ENCODE data around the gene ZNF710. TPM values are rescaled to one million over a fixed set of nuclear protein-coding genes. Genes with fewer than 3 reads are reported as not detected.
"Not testable (repeated sequence)": the region's sequence is repeated elsewhere in the genome, so short reads cannot be mapped to it uniquely, and the experiment has no call there.

Gene ZNF710
- polyA plus RNA-seq (2013, experiment 1 of 2) = 51.0 TPM
- polyA plus RNA-seq (2013, experiment 2 of 2) = 54.6 TPM

GRCh38 chr15:90001062-90001682 is at the start of gene ZNF710:
ZNF710 (plus strand) TSS chr15:90001324; CDS start chr15:90067138, 65,814 bp downstream.
- DNase-seq = peak; percentile 86
- Histone ChIP-seq H3K23ac (ENCODE audit: low read length) (peak within 1 kb of the TSS; percentile 76), H3K18ac (ENCODE audit: low read length) (peak within 1 kb of the TSS; percentile 99), H3K4me3 (ENCODE audit: low read length) (peak within 1 kb of the TSS; percentile 61), H2BK15ac (replicated peaks; ENCODE audit: low read depth) (no peak within 1 kb of the TSS), H3K9ac (ENCODE audit: low read length) (peak within 1 kb of the TSS; percentile 84), H3K27me3 (ENCODE audit: insufficient read depth, low read length, poor library complexity) (no peaks in the 10 kb centered on the region), H2AK5ac (ENCODE audit: low read length) (no peak within 1 kb of the TSS), H3K4me1 (ENCODE audit: control insufficient read depth, low read depth, low read length) (peaks cover 28% of the 10 kb centered on the region), H3K27ac (ENCODE audit: low read depth, low read length) (peak within 1 kb of the TSS; percentile 91), H4K5ac (ENCODE audit: low read length) (no peak within 1 kb of the TSS), H3K36me3 (ENCODE audit: control insufficient read depth, insufficient read depth, low read length) (no peaks in the 10 kb centered on the region), H3K56ac (ENCODE audit: low read length) (peak within 1 kb of the TSS; percentile 85), H3K4ac (ENCODE audit: low read depth, low read length) (peak within 1 kb of the TSS; percentile 100), H3K79me1 (ENCODE audit: low read length) (peaks cover 18% of the 10 kb centered on the region), H2BK120ac (ENCODE audit: low read depth, low read length) (peak within 1 kb of the TSS; percentile 98), H3K79me2 (ENCODE audit: control insufficient read depth, insufficient read depth, low read length) (peaks cover 37% of the 10 kb centered on the region), H2BK5ac (ENCODE audit: low read length) (peak within 1 kb of the TSS; percentile 82), H3K4me2 (ENCODE audit: low read length) (peak within 1 kb of the TSS; percentile 92), H4K8ac (ENCODE audit: low read depth, low read length) (peak within 1 kb of the TSS; percentile 95)
- WGBS (ENCODE audit: extremely low coverage, insufficient coverage, low lambda C conversion rate) = no CpG with 5 or more reads among the region's 42 CpGs

- no peak overlapping the region for H3K4me2 ChIP-seq (ENCODE audit: low read length)
These were observed 46.6 kb upstream of the ZNF710 start for GRCh38 chr15:89954541-89954940.

GRCh38 chr15:89955449-89955998 is 45.6 kb upstream of the ZNF710 start:
- not testable (repeated sequence) for H3K18ac ChIP-seq (ENCODE audit: low read length); H2BK15ac ChIP-seq (replicated peaks; ENCODE audit: low read depth); H3K9ac ChIP-seq (ENCODE audit: low read length); H3K4me1 ChIP-seq (ENCODE audit: control insufficient read depth, low read depth, low read length); H2BK120ac ChIP-seq (ENCODE audit: low read depth, low read length); H3K23ac ChIP-seq (ENCODE audit: low read length); H4K5ac ChIP-seq (ENCODE audit: low read length); H3K27me3 ChIP-seq (ENCODE audit: insufficient read depth, low read length, poor library complexity); H3K4ac ChIP-seq (ENCODE audit: low read depth, low read length); H3K36me3 ChIP-seq (ENCODE audit: control insufficient read depth, insufficient read depth, low read length); H2AK5ac ChIP-seq (ENCODE audit: low read length); H3K4me3 ChIP-seq (ENCODE audit: low read length); H3K79me1 ChIP-seq (ENCODE audit: low read length); H4K8ac ChIP-seq (ENCODE audit: low read depth, low read length); DNase-seq; H3K27ac ChIP-seq (ENCODE audit: low read depth, low read length); H3K4me2 ChIP-seq (ENCODE audit: low read length); H3K79me2 ChIP-seq (ENCODE audit: control insufficient read depth, insufficient read depth, low read length); H2BK5ac ChIP-seq (ENCODE audit: low read length); H3K56ac ChIP-seq (ENCODE audit: low read length)
- WGBS (ENCODE audit: extremely low coverage, insufficient coverage, low lambda C conversion rate) = no CpG with 5 or more reads among the region's 13 CpGs

More at GRCh38 chr15:89954541-89954940, 46.6 kb upstream of the ZNF710 start:
- Histone ChIP-seq H4K5ac (ENCODE audit: low read length) (no peak overlapping the region), H3K79me1 (ENCODE audit: low read length) (no peaks in the 10 kb centered on the region), H3K4me3 (ENCODE audit: low read length) (no peak overlapping the region), H2AK5ac (ENCODE audit: low read length) (no peak overlapping the region), H3K4me1 (ENCODE audit: control insufficient read depth, low read depth, low read length) (no peaks in the 10 kb centered on the region), H3K23ac (ENCODE audit: low read length) (no peak overlapping the region), H2BK5ac (ENCODE audit: low read length) (no peak overlapping the region), H4K8ac (ENCODE audit: low read depth, low read length) (no peak overlapping the region), H3K18ac (ENCODE audit: low read length) (no peak overlapping the region), H3K9ac (ENCODE audit: low read length) (no peak overlapping the region), H3K79me2 (ENCODE audit: control insufficient read depth, insufficient read depth, low read length) (no peaks in the 10 kb centered on the region), H2BK120ac (ENCODE audit: low read depth, low read length) (no peak overlapping the region), H3K36me3 (ENCODE audit: control insufficient read depth, insufficient read depth, low read length) (no peaks in the 10 kb centered on the region), H3K27ac (ENCODE audit: low read depth, low read length) (no peak overlapping the region), H2BK15ac (replicated peaks; ENCODE audit: low read depth) (no peak overlapping the region), H3K4ac (ENCODE audit: low read depth, low read length) (no peak overlapping the region), H3K56ac (ENCODE audit: low read length) (no peak overlapping the region), H3K27me3 (ENCODE audit: insufficient read depth, low read length, poor library complexity) (no peaks in the 10 kb centered on the region)
- WGBS (ENCODE audit: extremely low coverage, insufficient coverage, low lambda C conversion rate) = no CpG with 5 or more reads among the region's 3 CpGs
- DNase-seq = no peak

GRCh38 chr15:89958107-89958805 is 42.9 kb upstream of the ZNF710 start:
- Histone ChIP-seq H3K27me3 (ENCODE audit: insufficient read depth, low read length, poor library complexity) (no peaks in the 10 kb centered on the region), H2BK5ac (ENCODE audit: low read length) (no peak overlapping the region), H4K5ac (ENCODE audit: low read length) (no peak overlapping the region), H3K4me2 (ENCODE audit: low read length) (no peak overlapping the region), H3K23ac (ENCODE audit: low read length) (no peak overlapping the region), H3K4me1 (ENCODE audit: control insufficient read depth, low read depth, low read length) (no peaks in the 10 kb centered on the region), H3K18ac (ENCODE audit: low read length) (no peak overlapping the region), H3K9ac (ENCODE audit: low read length) (no peak overlapping the region), H3K56ac (ENCODE audit: low read length) (no peak overlapping the region), H2AK5ac (ENCODE audit: low read length) (no peak overlapping the region), H3K79me2 (ENCODE audit: control insufficient read depth, insufficient read depth, low read length) (no peaks in the 10 kb centered on the region), H2BK120ac (ENCODE audit: low read depth, low read length) (no peak overlapping the region), H4K8ac (ENCODE audit: low read depth, low read length) (no peak overlapping the region), H3K4ac (ENCODE audit: low read depth, low read length) (no peak overlapping the region), H3K4me3 (ENCODE audit: low read length) (no peak overlapping the region), H2BK15ac (replicated peaks; ENCODE audit: low read depth) (no peak overlapping the region), H3K27ac (ENCODE audit: low read depth, low read length) (no peak overlapping the region), H3K79me1 (ENCODE audit: low read length) (no peaks in the 10 kb centered on the region), H3K36me3 (ENCODE audit: control insufficient read depth, insufficient read depth, low read length) (no peaks in the 10 kb centered on the region)
- WGBS (ENCODE audit: extremely low coverage, insufficient coverage, low lambda C conversion rate) = no CpG with 5 or more reads among the region's 18 CpGs
- no peak for DNase-seq

- WGBS (ENCODE audit: extremely low coverage, insufficient coverage, low lambda C conversion rate) = no CpG with 5 or more reads among the region's 11 CpGs
- no peaks in the 10 kb centered on the region for H3K4me1 ChIP-seq (ENCODE audit: control insufficient read depth, low read depth, low read length)
These were observed 37.6 kb upstream of the ZNF710 start for GRCh38 chr15:89963301-89964231.

More at GRCh38 chr15:89963301-89964231, 37.6 kb upstream of the ZNF710 start:
- no peaks in the 10 kb centered on the region for H3K36me3 ChIP-seq (ENCODE audit: control insufficient read depth, insufficient read depth, low read length)
- no peaks in the 10 kb centered on the region for H3K27me3 ChIP-seq (ENCODE audit: insufficient read depth, low read length, poor library complexity)
- H2BK5ac ChIP-seq (ENCODE audit: low read length) = no peak overlapping the region
- DNase-seq = no peak
- no peak overlapping the region for H2AK5ac ChIP-seq (ENCODE audit: low read length)
- no peak overlapping the region for H3K23ac ChIP-seq (ENCODE audit: low read length)
- no peak overlapping the region for H2BK120ac ChIP-seq (ENCODE audit: low read depth, low read length)
- no peak overlapping the region for H2BK15ac ChIP-seq (replicated peaks; ENCODE audit: low read depth)
- no peak overlapping the region for H3K4ac ChIP-seq (ENCODE audit: low read depth, low read length)
- H3K4me2 ChIP-seq (ENCODE audit: low read length) = no peak overlapping the region
- H3K18ac ChIP-seq (ENCODE audit: low read length) = no peak overlapping the region
- no peak overlapping the region for H3K27ac ChIP-seq (ENCODE audit: low read depth, low read length)
- no peak overlapping the region for H3K4me3 ChIP-seq (ENCODE audit: low read length)
- no peaks in the 10 kb centered on the region for H3K79me2 ChIP-seq (ENCODE audit: control insufficient read depth, insufficient read depth, low read length)
- no peak overlapping the region for H3K56ac ChIP-seq (ENCODE audit: low read length)
- H3K79me1 ChIP-seq (ENCODE audit: low read length) = no peaks in the 10 kb centered on the region
- H4K5ac ChIP-seq (ENCODE audit: low read length) = no peak overlapping the region
- no peak overlapping the region for H4K8ac ChIP-seq (ENCODE audit: low read depth, low read length)
- H3K9ac ChIP-seq (ENCODE audit: low read length) = no peak overlapping the region

Data from mesendoderm (in vitro differentiated cells).